Measurements from ENCODE around the gene DENND5B. TPM values are rescaled to one million over a fixed set of nuclear protein-coding genes. Genes with fewer than 3 reads are reported as not detected.

The DENND5B gene
- total and polyA plus RNA-seq, 3 experiments from 2014 or later: 0.04 TPM; not detected in 2

DNA sequence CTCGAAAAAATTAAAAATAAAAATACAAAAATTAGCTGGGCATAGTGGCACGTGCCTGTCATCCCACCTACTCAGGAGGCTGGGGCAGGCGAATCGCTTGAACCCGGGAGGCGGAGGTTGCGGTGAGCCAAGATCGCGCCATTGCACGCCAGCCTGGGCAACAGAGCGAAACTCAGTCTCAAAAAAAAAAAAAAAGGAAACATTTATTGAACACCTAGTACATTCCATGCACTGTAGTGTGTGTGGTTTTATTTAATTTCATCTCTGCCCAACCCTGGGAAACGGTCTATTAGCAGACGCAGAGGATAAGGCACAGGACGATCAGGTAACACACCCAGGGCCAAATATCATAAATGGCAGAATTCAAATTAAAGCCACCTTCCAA is 229.2 kb downstream of the DENND5B start:
- DNase-seq: no peak
- Histone ChIP-seq H3K9me3 (ENCODE audit: low read length) (no peaks in the 10 kb centered on the region), H3K36me3 (ENCODE audit: insufficient read depth, low read length) (no peaks in the 10 kb centered on the region), H3K4me1 (ENCODE audit: insufficient read depth, low read length) (peaks cover 13% of the 10 kb centered on the region), H3K27me3 (ENCODE audit: insufficient read depth, low read length, poor library complexity, severe bottlenecking) (no peaks in the 10 kb centered on the region), H3K27ac (ENCODE audit: low read depth, low read length) (no peak overlapping the region), H3K4me3 (ENCODE audit: low read length) (no peak overlapping the region)
- Mint-ChIP-seq H3K4me3 (peak overlapping the region in 2 of 7 donors; percentile 48 to 53), H3K9me3 (no peaks in the 10 kb centered on the region), H3K27ac (no peak overlapping the region), H3K36me3 (no peaks in the 10 kb centered on the region), H3K27me3 (peaks cover 0 to 1% of the 10 kb centered on the region in 2 donors), H3K4me1 (peaks cover 14 to 20% (median 20%) of the 10 kb centered on the region in 3 donors)
- POLR2A ChIA-PET: no interaction called here
- CTCF ChIA-PET: no interaction called here

GRCh38 chr12:31355747-31356107 is 235.2 kb downstream of the DENND5B start:
- POLR2A ChIA-PET: no interaction called here
- H3K4me1 Mint-ChIP-seq: no peaks in the 10 kb centered on the region
- H3K4me3 Mint-ChIP-seq: no peak overlapping the region
- peaks cover 1 to 10% of the 10 kb centered on the region in 2 donors for H3K27me3 Mint-ChIP-seq
- no peaks in the 10 kb centered on the region for H3K9me3 ChIP-seq (ENCODE audit: low read length)
- no peaks in the 10 kb centered on the region for H3K36me3 ChIP-seq (ENCODE audit: insufficient read depth, low read length)
- no peak overlapping the region for H3K4me3 ChIP-seq (ENCODE audit: low read length)
- no peaks in the 10 kb centered on the region for H3K36me3 Mint-ChIP-seq
- H3K4me1 ChIP-seq (ENCODE audit: insufficient read depth, low read length): no peaks in the 10 kb centered on the region
- H3K27ac ChIP-seq (ENCODE audit: low read depth, low read length): no peak overlapping the region
- CTCF ChIA-PET: no interaction called here
- DNase-seq: no peak
- no peaks in the 10 kb centered on the region for H3K9me3 Mint-ChIP-seq
- H3K27ac Mint-ChIP-seq: no peak overlapping the region
- H3K27me3 ChIP-seq (ENCODE audit: insufficient read depth, low read length, poor library complexity, severe bottlenecking): no peaks in the 10 kb centered on the region

GRCh38 chr12:31353750-31354708 is 236.9 kb downstream of the DENND5B start:
- no peak overlapping the region for H3K4me3 ChIP-seq (ENCODE audit: low read length)
- H3K4me1 ChIP-seq (ENCODE audit: insufficient read depth, low read length): no peaks in the 10 kb centered on the region
- no peaks in the 10 kb centered on the region for H3K4me1 Mint-ChIP-seq
- no peaks in the 10 kb centered on the region for H3K27me3 ChIP-seq (ENCODE audit: insufficient read depth, low read length, poor library complexity, severe bottlenecking)
- no peak overlapping the region for H3K4me3 Mint-ChIP-seq
- CTCF ChIA-PET: no interaction called here
- no peak for DNase-seq
- POLR2A ChIA-PET: no interaction called here
- H3K36me3 Mint-ChIP-seq: no peaks in the 10 kb centered on the region
- H3K27me3 Mint-ChIP-seq: peaks cover 1 to 10% of the 10 kb centered on the region in 2 donors
- H3K9me3 Mint-ChIP-seq: no peaks in the 10 kb centered on the region
- H3K9me3 ChIP-seq (ENCODE audit: low read length): no peaks in the 10 kb centered on the region
- H3K27ac ChIP-seq (ENCODE audit: low read depth, low read length): no peak overlapping the region
- H3K36me3 ChIP-seq (ENCODE audit: insufficient read depth, low read length): no peaks in the 10 kb centered on the region
- H3K27ac Mint-ChIP-seq: no peak overlapping the region

- H3K9me3 ChIP-seq (ENCODE audit: low read length): no peaks in the 10 kb centered on the region
Measured at GRCh38 chr12:31346267-31346666, 244.7 kb downstream of the DENND5B start.

DNA sequence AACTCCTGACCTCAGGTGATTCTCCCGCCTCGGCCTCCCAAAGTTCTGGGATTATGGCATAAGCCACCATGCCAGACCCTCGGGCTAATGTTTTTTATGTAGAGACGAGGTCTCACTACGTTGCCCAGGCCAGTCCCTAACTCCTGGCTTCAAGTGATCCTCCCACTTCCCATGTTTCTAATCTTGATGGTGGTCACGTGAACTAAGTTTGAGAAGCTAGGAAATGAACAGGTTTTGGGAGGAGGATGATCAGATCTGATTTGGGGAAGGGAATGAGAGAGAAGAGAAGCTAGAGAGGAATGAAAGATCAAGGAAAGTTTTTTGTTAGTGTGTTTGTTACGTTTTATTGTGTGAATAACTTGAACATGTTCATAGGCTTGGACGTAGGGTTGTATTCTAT is 247.8 kb downstream of the DENND5B start:
- POLR2A ChIA-PET: no interaction called here
- DNase-seq: no peak
- H3K4me1 Mint-ChIP-seq: peaks cover 0 to 1% (median 0%) of the 10 kb centered on the region in 3 donors
- no peak overlapping the region for H3K4me3 ChIP-seq (ENCODE audit: low read length)
- CTCF ChIA-PET: no interaction called here
- no peaks in the 10 kb centered on the region for H3K27me3 Mint-ChIP-seq
- H3K36me3 Mint-ChIP-seq: no peaks in the 10 kb centered on the region
- no peak overlapping the region for H3K4me3 Mint-ChIP-seq
- no peaks in the 10 kb centered on the region for H3K4me1 ChIP-seq (ENCODE audit: insufficient read depth, low read length)
- no peaks in the 10 kb centered on the region for H3K27me3 ChIP-seq (ENCODE audit: insufficient read depth, low read length, poor library complexity, severe bottlenecking)
- no peak overlapping the region for H3K27ac ChIP-seq (ENCODE audit: low read depth, low read length)
- no peaks in the 10 kb centered on the region for H3K9me3 ChIP-seq (ENCODE audit: low read length)
- no peaks in the 10 kb centered on the region for H3K9me3 Mint-ChIP-seq
- no peak overlapping the region for H3K27ac Mint-ChIP-seq
- H3K36me3 ChIP-seq (ENCODE audit: insufficient read depth, low read length): no peaks in the 10 kb centered on the region

More at GRCh38 chr12:31346267-31346666, 244.7 kb downstream of the DENND5B start:
- Histone ChIP-seq H3K27me3 (ENCODE audit: insufficient read depth, low read length, poor library complexity, severe bottlenecking) (no peaks in the 10 kb centered on the region), H3K4me3 (ENCODE audit: low read length) (no peak overlapping the region), H3K4me1 (ENCODE audit: insufficient read depth, low read length) (no peaks in the 10 kb centered on the region), H3K27ac (ENCODE audit: low read depth, low read length) (no peak overlapping the region), H3K36me3 (ENCODE audit: insufficient read depth, low read length) (no peaks in the 10 kb centered on the region)
- Mint-ChIP-seq H3K27me3 (peaks cover 0 to 1% of the 10 kb centered on the region in 2 donors), H3K4me3 (no peak overlapping the region), H3K9me3 (no peaks in the 10 kb centered on the region), H3K4me1 (no peaks in the 10 kb centered on the region), H3K27ac (peak overlapping the region in 1 of 8 donors; percentile 17), H3K36me3 (no peaks in the 10 kb centered on the region)
- no peak for DNase-seq
- POLR2A ChIA-PET: no interaction called here
- CTCF ChIA-PET: no interaction called here

DNA sequence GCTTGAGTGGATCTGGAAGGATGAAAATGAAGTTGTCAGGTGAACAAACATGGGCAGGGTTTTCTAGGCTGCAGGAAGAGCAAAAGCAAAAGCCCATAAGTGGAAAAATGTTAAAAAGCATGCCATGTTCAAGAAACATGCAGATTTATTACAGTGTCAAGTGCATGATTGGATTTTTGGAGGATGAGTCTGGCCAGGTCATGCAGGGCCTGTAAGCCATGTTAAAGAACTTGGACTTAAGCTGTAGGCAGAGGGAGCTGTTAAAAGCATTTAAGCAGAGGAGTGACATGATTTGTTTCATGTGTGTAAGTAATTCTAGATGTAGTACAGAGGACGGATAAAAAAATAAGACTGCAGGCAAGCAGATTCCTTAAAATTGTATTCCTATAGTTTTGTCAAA is 248.7 kb downstream of the DENND5B start:
- Mint-ChIP-seq H3K4me3 (no peak overlapping the region), H3K36me3 (no peaks in the 10 kb centered on the region), H3K4me1 (peaks cover 0 to 5% (median 0%) of the 10 kb centered on the region in 3 donors), H3K27me3 (no peaks in the 10 kb centered on the region), H3K9me3 (no peaks in the 10 kb centered on the region), H3K27ac (no peak overlapping the region)
- H3K27me3 ChIP-seq (ENCODE audit: insufficient read depth, low read length, poor library complexity, severe bottlenecking): no peaks in the 10 kb centered on the region
- no peak for DNase-seq
- H3K9me3 ChIP-seq (ENCODE audit: low read length): no peaks in the 10 kb centered on the region
- H3K4me1 ChIP-seq (ENCODE audit: insufficient read depth, low read length): no peaks in the 10 kb centered on the region
- H3K4me3 ChIP-seq (ENCODE audit: low read length): no peak overlapping the region
- ChIA-PET CTCF (no interaction called here), POLR2A (no interaction called here)
- no peak overlapping the region for H3K27ac ChIP-seq (ENCODE audit: low read depth, low read length)
- H3K36me3 ChIP-seq (ENCODE audit: insufficient read depth, low read length): no peaks in the 10 kb centered on the region

- CTCF ChIA-PET: no interaction called here
- no peaks in the 10 kb centered on the region for H3K36me3 Mint-ChIP-seq
- H3K27ac Mint-ChIP-seq: no peak overlapping the region
Measured at GRCh38 chr12:31339831-31340622, 250.9 kb downstream of the DENND5B start.

GRCh38 chr12:31337952-31338351 is 253.0 kb downstream of the DENND5B start:
- no peaks in the 10 kb centered on the region for H3K9me3 Mint-ChIP-seq
- Histone ChIP-seq H3K36me3 (ENCODE audit: insufficient read depth, low read length) (no peaks in the 10 kb centered on the region), H3K27me3 (ENCODE audit: insufficient read depth, low read length, poor library complexity, severe bottlenecking) (no peaks in the 10 kb centered on the region), H3K9me3 (ENCODE audit: low read length) (no peaks in the 10 kb centered on the region), H3K4me3 (ENCODE audit: low read length) (no peak overlapping the region), H3K27ac (ENCODE audit: low read depth, low read length) (no peak overlapping the region), H3K4me1 (ENCODE audit: insufficient read depth, low read length) (no peaks in the 10 kb centered on the region)
- H3K4me3 Mint-ChIP-seq: no peak overlapping the region
- DNase-seq: no peak
- H3K27ac Mint-ChIP-seq: no peak overlapping the region
- H3K36me3 Mint-ChIP-seq: no peaks in the 10 kb centered on the region
- peaks cover 0 to 5% (median 0%) of the 10 kb centered on the region in 3 donors for H3K4me1 Mint-ChIP-seq
- H3K27me3 Mint-ChIP-seq: peaks cover 0 to 2% of the 10 kb centered on the region in 2 donors
- CTCF ChIA-PET: interaction anchor here (0.7 to 1.3 kb wide), 2 partner anchors 9 to 1003 kb away, joined by 4 read pairs; no protein-coding TSS in a partner anchor
- POLR2A ChIA-PET: no interaction called here

More at GRCh38 chr12:31339831-31340622, 250.9 kb downstream of the DENND5B start:
- no peak overlapping the region for H3K4me3 Mint-ChIP-seq
- no peaks in the 10 kb centered on the region for H3K4me1 ChIP-seq (ENCODE audit: insufficient read depth, low read length)
- H3K9me3 Mint-ChIP-seq: no peaks in the 10 kb centered on the region
- no peak overlapping the region for H3K4me3 ChIP-seq (ENCODE audit: low read length)
- H3K27ac ChIP-seq (ENCODE audit: low read depth, low read length): no peak overlapping the region
- no peak for DNase-seq
- H3K27me3 Mint-ChIP-seq: no peaks in the 10 kb centered on the region
- H3K9me3 ChIP-seq (ENCODE audit: low read length): no peaks in the 10 kb centered on the region
- H3K27me3 ChIP-seq (ENCODE audit: insufficient read depth, low read length, poor library complexity, severe bottlenecking): no peaks in the 10 kb centered on the region
- POLR2A ChIA-PET: interaction anchor here (0.6 kb wide), 1 partner anchor 11 kb away, joined by 4 read pairs; no protein-coding TSS in a partner anchor
- peaks cover 0 to 5% (median 0%) of the 10 kb centered on the region in 3 donors for H3K4me1 Mint-ChIP-seq
- no peaks in the 10 kb centered on the region for H3K36me3 ChIP-seq (ENCODE audit: insufficient read depth, low read length)
